Activated T-cell treated with anti-CD3 and anti-CD28 coated beads for 4 hours (primary cell): ENCODE results near the gene ELP5.
A peak's percentile ranks its signal among the peaks of the same experiment; 100 is the strongest.

Experiments used
- DNase-seq: peaks from one replicate; pipeline ENCODE4 v3.0.0-alpha.2; 2020

The ELP5 gene

DNA sequence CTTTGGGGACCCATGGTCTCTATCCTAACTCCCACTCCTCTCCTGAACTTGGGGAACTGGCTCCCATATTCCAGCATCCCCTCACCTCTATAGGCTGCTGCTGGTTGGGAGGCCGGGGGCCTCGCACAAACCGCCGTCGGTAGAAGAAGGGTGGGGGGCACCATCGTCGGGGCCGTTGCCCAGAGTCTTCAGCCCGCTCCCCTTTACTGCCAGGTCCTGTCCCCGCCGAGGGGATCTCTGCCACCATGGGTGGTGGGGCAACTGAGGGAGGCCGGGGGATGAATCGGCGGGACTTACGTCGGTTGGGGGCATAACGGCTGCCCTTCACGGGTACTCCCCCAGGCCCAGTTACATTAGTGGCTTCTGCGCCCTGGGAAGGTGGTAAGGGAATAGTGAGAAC is 38.2 kb downstream of the ELP5 start:
- DNase-seq = no peak

DNA sequence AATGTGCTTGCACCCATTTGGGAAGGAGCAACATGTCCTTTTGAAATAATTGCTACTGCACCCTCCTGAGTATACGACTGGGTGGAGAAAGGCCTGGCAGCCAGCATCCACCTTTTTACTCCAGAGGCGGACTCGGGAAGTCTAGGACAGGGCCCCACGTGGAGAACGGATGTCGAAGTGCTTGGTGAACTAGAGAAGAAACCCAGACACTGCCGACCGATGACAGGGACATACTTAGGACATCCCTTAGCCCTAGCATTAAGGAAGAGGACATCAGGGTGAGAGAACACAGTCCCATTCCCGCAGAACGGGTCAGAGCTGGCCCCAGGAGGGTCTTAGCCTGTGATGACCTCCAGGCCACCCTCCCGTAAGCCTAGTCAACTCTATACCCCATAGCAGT is 38.7 kb downstream of the ELP5 start:
- no peak for DNase-seq

DNA sequence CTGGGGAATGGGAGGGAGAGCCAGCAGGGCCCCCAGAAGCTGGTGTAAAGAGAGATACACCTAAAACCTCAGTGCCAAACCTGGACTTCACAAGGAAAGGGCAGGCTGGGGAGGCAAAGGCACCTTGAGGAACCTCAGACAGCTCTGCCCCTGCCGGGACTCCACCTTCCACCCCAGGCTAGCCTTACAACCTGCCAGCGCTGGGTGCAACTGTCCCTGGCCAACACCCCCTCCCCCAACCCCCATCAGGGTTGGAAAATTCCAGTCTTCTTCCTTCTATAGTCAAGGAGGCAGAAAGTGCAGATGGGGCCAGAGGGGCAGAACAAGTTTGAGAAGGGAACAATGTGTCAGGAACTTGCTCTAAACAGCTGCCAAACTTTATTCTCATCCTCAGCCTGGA is 40.2 kb downstream of the ELP5 start:
- no peak for DNase-seq

DNA sequence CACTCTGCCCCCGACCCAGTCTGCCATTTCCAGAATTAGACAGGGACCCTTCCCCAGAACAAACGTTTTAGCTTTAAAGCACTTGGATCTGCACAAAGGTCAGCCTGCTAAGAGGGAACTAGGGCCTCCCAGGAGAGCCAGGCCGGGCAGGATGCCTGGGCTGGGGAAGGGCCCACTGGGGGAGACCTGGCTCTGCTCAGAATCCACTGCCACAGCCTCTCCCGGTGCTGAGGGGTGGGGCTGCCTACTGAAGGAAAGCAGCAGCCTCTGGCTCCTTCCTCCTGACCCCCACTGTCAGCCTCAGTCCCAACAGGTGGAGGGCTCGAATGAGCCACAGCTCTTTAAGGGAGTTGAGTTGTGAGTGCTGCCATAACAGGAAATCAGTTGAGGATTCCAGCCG is 40.7 kb downstream of the ELP5 start:
- DNase-seq = no peak

DNA sequence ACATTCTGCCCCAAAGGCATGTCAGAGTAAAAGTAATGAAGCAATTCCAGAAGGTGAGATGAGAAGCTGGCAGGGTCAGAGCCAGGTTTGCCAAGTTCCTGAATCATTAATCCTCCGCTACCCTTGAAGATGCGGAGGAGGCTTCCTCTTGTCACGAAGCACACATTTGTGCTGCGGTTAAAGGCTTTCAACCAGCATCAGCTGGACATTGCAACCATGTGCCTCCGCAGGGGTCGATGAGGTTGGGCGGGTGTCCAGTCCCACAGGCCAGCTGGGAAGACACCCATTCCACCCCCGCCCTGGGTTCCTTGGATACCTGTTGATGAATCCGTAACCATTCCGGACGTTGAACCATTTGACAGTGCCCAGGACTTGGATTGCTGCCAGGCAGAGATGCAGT is 41.1 kb downstream of the ELP5 start:
- DNase-seq = no peak

DNA sequence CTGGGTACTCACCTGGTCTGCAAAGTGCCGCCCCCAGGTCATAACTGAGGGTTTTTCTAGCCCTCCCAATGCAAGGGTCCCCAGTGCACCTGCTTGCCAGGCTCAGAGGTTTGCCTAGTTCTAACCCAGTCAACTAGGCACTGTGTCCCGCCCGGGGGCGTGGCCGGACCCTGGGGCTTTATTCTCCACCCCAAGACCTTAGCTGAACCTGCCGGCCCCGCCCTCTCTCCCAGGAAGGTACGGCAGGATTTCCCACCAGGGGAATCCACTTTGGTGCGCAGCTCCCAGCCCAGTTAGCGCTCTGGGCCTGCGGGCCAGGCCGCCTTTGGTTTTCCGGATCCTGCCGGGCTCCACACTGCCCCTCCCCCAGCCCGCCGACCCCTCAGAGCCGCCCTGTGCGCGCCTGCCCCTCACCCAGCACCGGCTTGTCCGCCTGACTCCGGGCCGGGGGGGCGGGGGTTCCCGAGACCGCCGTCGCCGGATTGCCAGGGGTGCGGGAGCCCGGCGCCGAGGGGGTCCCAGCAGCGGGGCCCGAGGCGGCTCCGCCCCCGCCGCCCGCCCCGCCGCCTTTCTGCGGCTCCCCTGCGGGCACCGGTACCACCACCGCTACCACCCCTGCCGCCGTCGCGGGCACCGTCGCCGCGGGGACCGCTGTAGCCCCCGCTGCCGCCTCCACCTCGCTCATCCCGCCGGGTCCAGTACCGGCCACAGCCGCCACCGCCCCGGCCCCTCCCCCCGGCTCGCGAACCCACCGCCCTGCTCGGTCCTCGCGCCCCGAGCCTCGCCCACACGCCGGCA is 42.0 kb downstream of the ELP5 start:
- no peak for DNase-seq

DNA sequence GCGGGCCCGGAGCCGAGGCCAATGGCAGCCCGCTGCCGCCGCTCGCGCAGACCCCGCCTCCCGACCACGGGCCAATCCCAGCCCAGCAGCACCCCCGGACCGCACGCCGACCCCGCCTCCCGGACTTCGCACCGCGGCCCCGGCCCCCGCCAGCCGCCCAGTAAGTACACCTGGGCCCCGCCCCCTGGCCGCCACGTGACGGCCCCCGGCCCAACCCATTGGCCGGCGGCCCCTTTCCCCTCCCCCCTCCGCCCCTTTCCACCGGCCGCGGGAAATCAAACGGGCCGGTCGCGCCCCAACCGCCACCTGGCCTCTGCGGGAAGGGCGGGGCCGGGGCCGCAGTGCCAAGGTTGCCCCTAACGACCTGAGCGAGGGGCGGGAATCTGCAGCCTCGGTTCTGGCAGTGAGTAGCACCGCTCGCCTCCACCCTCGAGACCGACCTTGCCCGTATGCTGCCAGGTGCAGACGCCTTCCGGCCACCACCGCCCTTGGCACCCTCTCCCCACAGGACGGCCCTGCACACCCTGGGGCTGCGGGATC is 42.7 kb downstream of the ELP5 start, which contains the start of gene YBX2:
Gene YBX2 (minus strand): TSS at position 26 of the 540 bp plus-strand sequence. CDS start 139 bp downstream, outside the sequence.
- DNase-seq = peak; percentile 55

DNA sequence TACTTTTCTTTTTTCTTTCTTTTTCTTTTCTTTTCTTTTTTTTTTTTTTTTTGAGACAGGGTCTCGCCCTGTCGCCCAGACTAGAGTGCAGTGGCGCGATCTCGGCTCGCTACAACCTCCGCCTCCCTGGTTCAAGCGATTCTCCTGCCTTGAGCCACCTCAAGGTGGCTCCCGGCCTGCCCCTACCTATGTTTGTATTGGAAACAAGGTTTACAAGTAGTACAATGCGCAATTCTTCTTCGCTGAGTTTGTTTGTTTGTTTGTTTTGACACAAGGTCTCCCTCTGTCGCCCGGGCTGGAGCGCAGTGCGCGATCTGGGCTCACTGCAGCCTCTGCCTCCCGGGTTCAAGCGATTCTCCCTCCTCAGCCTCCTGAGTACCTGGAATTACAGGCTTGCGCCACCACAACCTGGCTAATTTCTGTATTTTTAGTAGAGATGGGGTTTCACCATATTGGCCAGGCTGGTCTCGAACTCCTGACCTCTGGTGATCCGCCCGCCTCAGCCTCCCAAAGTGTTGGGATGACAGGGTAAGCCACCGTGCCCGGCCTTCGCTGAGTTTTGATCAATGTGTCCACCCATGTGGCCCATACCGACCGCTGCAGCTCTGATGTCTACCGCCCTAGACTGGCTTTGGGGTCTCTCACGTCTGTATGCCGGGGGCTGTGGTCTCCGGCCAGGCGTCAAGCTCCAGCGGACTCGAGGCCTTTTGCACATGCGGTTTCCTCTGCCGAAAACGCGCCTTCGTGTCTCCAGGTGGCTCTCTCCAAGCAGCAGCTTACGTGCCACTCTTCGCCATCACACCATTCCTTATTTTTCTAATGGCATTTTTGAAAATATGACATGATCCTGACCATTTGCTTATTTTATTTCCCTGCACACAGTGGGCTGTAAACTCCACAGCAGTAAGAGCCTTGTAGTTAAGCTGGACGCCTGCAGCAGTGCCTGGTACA is 43.5 kb downstream of the ELP5 start:
- DNase-seq = no peak

DNA sequence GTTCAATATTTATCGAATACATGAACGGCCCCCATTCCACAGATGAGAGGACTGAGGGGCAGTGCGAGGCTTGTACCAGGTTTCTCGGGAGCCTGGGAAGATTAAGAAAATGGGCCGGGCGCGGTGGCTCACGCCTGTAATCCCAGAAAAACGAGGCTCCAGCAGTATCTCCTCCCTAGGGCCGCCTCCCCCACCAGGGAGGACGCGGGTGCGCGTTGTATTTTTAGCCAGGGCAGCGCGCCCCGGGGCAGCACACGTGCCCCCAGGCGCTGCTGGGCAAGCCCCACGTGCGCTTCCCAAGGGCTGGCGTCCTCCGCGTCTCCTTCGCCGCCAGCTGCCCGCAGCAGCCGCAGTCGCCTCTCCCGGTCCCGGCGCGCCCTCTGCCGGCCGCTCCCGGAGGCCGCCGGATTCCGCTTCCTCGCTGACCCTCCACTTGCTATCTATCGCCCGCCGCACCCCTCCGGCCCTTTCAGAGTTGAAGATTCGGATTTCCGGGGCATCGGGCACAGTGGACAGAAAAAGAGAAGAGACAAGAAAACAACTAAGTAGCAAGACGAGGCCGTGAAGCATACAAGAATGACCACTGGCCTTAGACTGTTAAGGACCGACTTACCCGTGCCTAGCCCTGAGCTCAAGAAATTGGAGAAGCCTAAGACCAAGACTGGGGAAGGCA is 44.3 kb downstream of the ELP5 start:
- peak; percentile 56 for DNase-seq

DNA sequence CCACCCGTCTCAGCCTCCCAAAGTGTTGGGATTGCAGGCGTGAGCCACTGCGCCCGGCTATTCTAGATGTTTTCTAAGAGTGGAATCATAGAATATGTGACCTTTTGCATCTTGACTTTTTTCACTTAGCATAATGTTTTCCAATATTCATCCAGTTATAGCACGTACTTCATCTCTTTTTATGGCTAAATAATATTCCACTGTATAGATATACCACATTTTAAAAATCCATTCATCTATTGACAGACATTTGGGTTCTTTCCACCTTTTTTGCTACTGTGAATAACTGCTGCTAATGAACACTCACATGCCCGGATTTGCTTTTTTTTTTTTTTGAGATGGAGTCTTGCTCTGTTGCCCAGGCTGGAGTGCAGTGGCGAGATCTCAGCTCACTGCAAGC is 52.2 kb downstream of the ELP5 start:
- DNase-seq = no peak

DNA sequence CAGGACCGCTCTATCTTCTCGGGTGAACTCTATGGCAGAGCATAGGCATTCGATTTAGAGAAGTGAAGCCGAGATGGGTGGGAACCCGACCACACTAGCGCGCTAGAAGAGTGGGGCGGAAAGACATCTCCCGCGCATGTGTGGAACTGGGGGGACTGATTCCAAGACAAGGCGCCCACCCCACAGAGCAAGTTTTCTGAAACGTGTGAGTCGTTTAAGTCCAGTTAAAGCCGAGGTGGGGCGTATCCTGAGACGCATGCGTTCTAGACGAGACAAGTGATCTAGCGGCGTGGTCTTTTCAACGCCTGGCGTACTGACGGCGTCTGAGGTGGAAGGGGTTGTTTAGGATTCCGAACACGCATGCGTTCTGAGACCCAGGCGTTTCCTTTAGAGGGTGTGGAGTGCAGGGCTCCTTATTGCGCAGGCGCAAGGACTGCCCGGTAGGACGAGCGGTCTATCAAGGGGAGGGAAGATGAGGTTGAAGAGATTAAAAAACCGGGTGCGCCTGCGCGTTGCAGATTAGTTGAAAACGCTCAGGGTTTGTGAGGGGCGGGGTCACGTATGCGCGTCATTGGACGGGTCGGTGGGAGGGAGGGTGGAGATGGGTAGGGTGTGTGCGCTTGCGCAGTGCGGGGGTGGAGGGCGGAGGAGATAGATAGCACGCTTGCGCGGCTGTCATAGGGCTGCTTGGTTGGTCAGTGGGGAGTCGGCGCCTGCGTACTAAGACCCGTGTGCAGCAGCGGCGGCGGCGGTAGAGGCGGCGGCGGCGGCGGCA is 55.1 kb downstream of the ELP5 start, which contains the start of gene EIF5A:
Gene EIF5A (plus strand): TSS at position 718 of the 775 bp plus-strand sequence. CDS start 2,008 bp downstream, outside the sequence.
- peak; percentile 100 for DNase-seq

DNA sequence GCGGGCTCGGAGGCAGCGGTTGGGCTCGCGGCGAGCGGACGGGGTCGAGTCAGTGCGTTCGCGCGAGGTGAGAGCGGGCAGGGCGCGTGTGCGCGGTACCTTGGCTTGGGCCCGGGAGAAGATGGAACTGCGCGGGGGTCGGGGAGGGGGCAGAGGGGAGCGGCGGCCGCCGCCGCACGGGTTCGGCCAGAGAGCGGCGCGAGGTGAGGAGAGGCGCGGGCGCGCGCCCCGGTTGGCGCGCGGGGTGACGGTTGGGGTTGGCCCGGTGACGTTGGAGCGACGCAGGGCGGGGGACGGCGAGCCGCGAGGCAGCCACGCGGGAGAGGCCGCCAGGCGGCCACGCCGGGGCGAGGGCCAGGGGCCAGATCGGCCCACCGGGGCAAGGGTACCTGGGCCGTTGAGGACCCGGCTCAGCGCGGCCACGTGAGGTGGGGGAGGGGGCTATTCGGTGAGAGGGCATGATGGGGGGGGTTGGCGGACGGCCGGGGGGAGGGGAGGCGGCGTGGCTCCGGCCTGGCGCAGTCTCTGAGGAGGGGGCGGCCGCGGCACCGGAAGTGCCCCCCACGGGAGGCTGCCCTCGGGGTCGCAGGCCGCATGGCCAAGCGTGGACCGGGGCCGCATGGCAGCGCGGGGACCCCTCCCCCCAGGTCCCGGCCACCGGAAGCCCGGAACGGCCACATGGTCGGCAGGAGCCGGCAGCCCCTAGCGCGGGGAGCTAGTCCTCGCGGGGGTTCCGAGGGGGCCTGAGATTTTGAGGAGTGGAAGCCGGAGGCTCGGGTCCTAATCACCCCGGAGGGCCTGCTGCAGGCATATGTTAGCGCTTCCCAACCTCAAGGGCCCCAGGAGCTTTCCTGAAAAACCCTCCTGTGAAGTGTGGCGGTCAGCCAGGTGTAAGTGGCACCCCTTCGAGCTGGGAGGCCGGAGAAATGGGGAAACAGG is 55.9 kb downstream of the ELP5 start:
- peak; percentile 31 for DNase-seq

DNA sequence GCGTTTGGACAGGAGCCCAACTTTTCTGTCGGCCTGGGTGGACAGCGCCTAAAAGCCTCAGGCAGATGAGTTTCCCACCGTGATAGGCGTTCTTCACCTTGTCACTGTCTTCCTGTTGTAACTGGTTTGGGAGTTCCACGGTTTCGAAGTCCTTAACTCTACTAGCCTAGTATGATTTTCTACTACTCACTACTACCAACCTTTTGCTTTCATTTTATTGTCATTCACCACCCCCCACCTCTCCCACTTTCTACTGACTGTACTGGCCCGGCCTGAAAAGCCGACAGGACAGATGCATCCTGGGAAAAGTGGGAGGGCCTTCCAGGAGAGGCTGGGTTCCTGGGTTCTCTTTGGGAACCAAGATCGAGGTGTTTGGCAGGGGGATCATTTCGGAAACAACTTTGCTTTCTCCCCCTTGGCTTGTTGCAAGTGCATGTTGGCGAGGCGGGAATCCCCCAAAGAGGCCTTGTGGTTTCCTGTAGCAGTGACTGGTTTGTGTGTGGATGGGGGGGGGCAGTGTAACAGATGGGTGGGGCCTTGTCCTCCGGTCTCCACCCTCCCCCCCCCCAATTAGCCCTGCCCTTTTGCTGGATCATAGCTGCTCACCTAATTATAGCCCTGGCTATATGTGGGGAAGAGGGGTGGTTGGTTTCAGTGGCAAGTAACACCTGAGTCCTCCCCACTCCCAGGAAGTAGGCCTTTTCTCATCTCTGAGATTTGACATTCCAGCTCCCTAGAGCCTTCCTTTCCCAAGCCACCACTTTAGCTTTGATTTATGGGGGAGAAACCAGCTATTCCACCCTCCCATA is 56.8 kb downstream of the ELP5 start:
- peak; percentile 83 for DNase-seq
